Stimulated activated CD8-positive, alpha-beta memory T cell treated with anti-CD3 and anti-CD28 coated beads, Interleukin-2, amount 100 ng/mL, for 48 hours (primary cell): Measurements from ENCODE around the gene AFAP1L2.

Source experiments
- DNase-seq, 2 donors: peaks; one replicate each; pipeline ENCODE4 v3.0.0-alpha.2; 2020; ENCODE audit warnings: low read depth in 2 of 2

The AFAP1L2 gene

DNA sequence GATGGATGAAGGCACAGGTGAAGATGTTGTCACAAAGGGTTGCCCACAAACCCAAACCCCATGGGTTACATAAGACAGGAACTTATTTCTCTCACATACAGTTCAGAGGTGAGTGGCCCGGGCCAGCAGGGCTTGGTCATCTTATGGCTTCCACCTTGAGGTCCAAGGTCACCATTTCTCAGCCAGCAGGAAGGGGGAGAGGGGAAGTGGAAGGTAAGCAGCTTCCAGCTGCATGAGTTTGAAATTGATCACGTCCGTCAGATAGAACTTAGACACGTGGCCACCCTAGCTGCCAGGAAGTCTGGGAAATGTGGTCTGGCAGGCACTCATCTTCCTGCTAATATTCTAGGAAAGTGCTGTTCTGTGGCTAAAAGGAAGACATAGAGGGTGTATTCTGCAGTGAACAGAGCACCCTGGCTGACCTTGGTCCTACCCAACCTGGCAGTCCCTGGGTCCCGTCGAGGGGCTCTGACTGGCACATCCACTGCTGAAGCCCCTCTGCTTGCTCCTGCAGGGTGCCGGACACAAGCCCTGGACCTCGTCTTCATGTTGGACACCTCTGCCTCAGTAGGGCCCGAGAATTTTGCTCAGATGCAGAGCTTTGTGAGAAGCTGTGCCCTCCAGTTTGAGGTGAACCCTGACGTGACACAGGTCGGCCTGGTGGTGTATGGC lies 115.7 kb downstream of the AFAP1L2 start:
- no peak for DNase-seq

DNA sequence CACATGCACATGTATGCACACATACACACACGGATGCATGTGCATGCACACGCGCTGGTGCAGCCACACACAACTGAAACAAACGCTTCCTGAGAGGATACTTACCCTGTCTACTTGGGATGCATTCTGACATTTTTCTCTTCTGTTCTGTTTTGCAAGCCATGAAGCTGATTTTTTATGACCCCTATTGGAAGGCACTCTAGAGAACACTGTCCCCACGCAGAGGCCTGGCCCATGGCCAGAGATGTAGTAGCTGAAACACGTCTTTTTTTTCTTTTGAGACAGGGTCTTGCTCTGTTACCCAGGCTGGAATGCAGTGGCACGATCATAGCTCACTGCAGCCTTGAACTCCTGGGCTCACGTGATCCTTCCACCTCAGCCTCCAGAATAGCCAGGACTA lies 117.4 kb downstream of the AFAP1L2 start:
- no peak for DNase-seq

DNA sequence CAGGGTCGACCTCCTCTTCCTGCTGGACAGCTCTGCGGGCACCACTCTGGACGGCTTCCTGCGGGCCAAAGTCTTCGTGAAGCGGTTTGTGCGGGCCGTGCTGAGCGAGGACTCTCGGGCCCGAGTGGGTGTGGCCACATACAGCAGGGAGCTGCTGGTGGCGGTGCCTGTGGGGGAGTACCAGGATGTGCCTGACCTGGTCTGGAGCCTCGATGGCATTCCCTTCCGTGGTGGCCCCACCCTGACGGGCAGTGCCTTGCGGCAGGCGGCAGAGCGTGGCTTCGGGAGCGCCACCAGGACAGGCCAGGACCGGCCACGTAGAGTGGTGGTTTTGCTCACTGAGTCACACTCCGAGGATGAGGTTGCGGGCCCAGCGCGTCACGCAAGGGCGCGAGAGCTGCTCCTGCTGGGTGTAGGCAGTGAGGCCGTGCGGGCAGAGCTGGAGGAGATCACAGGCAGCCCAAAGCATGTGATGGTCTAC lies 118.3 kb downstream of the AFAP1L2 start:
- DNase-seq = no peak

DNA sequence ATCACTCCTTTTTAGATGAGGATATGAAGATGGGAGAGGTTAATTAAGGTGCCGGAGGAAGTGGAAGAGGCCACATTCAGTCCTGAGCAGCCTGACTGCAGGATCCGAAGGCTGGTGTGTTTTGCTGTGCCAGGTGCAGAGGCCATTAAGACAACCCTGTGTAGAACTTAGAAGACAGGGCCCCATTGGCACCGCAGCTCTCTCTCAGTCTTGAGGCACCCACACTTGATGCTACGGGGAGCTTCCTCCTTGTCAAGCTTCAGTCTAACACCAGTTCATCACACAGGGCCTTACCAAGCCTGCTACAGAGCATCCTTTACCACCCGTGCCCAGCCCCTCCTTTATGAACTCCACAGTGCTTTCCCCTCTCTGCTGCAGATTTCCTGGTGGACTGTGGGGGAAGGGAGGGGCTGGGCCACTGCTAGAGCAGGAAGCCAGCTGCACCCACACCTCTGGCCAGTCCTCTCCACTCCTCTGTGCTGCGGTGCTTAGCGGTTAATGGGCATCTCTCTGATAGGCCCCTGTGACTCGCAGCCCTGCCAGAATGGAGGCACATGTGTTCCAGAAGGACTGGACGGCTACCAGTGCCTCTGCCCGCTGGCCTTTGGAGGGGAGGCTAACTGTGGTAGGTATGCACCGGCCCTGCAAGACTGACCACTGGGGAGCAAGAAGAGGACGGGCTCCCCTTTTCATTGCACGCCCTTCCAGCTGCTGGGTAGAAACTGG lies 119.8 kb downstream of the AFAP1L2 start:
- no peak for DNase-seq

DNA sequence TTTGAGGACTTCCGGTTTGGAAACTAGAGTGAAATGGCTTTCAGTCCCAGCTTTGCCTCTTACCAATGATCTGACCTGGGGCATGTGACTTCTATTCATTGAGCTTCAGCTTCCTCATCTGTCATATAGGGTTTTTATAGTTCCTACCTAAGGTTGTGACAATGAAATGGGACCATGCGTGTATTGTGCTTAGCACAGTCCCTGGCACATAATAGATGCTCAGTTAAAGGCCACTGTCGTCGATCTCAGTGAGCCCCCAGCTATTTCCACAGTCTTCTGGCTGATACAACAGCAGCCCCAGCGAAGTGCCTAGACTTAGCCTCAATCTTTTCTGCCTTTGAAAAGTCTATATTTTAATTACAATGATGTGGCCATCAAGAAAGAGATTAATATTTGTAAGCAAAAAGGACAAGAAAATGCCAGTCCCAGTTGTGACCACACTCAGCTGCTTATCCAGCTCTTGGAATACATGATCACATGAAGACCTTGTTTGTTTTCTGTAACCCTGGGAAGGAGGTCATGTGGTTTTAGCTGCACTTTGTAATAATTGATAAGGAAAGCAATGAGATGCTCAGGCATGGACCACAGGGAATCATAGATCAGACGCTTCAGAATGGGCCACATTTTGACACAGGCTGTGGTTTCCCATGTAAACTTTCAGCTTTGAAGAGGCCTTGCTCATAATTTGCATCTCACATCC lies 120.6 kb downstream of the AFAP1L2 start:
- no peak for DNase-seq

DNA sequence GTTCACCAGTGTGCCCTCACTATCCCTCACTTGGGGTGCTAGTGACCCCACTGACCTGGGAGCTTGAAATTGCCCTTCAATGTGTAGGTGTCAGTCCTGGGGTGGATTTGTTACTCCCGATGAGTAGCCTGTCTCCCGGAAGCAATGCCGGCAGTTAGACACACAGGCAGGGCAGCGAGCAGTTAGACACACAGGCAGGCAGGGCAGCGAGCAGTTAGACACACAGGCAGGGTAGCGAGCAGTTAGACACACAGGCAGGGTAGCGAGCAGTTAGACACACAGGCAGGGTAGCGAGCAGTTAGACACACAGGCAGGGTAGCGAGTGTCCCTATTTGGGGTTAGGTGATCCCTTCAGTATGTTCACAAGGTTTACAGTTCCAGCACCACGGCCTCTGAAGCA lies 121.2 kb downstream of the AFAP1L2 start:
- DNase-seq = no peak

DNA sequence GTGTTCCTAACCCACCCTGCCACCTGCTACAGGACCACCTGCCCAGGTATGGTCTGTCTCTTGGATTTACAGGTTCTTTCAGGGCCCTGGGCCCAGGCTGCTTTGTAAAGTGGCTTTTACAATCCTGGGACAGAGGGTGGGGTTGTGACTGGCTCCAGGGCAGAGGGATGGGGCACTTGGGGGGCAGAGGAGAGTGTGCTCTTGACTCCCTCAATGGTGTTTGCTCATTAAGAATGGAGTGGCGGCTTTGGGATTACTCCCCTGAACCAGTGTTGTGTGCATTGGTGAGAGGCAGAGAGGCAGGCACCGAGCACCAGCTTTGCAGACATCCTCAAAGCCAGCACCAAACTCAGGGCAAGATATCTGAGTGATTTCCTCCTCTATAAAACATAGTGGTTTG lies 121.8 kb downstream of the AFAP1L2 start:
- DNase-seq = no peak

DNA sequence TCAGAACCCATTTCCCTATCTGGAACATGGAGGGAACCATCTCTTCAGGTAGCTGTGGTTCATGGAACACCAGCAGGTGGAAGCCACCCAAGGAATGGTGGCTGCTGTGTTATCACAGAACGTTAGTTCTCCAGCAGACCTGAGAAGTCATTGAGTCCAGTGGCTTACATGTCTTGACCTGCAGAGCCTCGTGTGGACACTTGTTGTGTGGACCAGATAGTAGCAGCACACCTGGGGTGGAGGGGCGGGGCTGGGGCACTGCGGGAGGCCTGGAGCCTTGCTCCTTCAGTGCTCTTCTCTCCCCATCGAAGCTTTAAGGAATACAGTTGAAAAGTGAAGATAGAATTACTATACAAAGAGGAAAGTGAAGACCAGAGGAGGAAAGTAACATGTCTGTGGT lies 122.8 kb downstream of the AFAP1L2 start:
- DNase-seq = no peak

DNA sequence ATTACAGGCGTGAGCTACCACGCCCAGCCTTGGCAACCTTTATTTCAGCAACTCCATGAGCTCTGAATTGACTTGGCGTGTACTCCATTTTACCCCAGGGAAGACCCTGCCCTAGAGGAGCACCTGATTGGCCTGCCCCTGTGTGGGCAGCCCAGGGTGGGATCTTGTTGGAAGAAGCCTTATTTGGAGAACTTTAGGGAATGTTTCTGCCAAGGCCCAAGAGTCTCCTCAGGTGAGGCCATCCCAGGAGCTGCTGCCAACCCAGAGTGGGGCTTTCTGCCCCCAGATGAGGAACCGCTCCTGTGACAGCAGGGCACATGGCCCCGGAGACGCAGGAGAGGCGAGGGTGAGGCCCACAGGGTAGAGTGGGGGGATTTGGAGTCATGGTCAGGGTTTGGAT lies 123.3 kb downstream of the AFAP1L2 start:
- no peak for DNase-seq

DNA sequence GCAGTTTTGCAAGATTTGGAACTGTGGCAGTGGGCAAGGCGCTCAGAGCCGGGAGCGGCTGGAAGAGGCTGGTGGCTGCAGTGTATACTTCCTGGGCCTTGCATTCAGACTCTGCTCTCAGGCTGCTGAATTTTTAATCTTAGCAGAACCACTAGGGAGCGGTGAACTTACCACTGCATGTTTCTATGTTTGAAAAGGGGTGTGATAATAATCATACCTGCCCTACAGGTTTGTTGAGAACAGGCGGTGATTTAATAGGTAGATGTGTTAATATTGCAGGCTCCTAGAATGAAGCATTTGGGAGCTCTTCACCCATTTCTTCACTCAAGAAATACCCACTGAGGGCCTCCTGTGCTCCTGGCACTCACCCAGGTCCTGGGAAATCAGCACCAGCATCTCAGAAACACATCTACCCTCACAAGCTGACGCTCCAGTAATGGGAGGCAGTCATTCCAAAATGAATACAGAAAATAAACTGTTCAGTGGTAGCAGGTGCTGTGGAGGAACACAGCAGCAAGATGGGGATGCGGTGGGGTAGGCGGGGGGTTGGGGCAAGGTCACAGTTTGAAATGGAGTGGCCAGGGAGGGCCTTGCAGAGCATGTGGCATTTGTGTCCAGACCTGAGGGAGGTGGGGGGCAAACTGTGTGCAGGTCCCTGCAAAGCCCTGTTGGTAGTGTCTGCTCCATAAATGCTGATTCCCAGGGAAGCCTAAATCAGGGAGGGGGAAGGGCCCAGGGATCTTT lies 124.2 kb downstream of the AFAP1L2 start:
- no peak for DNase-seq

DNA sequence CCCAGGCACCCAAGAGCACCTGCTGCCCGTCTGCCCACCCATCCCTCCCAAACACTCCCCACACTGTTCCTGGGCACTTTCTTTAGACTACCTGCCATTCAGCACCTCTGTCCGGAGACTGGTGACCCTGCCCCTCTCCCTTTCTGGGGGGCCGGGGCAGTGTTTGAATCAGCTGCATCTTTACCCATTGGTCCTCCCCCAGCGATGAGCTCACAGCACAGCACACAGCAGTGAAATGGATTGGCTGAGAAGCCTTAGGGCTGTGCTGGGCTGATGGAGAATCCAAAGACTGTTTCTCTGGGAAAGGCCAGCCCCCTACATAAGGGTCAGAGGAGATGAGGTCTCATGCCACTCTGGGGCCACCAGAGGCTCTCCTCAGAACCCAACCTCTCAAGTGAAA lies 125.0 kb downstream of the AFAP1L2 start:
- no peak for DNase-seq

DNA sequence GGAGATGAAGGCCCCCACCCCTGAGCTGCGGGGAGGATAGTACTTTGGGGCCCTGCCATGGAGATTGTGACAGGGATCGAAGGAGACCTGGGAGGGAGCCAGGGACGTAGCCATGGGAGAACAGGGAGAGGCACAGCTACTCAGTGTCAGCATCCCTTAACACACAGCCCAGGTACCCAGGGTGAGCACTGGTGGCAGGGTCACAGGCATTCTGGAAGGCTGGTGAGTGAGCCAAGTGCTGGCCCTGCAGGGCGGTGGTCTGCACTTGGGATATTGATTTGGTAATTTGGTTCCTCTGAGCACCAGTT lies 125.5 kb downstream of the AFAP1L2 start:
- DNase-seq = no peak

DNA sequence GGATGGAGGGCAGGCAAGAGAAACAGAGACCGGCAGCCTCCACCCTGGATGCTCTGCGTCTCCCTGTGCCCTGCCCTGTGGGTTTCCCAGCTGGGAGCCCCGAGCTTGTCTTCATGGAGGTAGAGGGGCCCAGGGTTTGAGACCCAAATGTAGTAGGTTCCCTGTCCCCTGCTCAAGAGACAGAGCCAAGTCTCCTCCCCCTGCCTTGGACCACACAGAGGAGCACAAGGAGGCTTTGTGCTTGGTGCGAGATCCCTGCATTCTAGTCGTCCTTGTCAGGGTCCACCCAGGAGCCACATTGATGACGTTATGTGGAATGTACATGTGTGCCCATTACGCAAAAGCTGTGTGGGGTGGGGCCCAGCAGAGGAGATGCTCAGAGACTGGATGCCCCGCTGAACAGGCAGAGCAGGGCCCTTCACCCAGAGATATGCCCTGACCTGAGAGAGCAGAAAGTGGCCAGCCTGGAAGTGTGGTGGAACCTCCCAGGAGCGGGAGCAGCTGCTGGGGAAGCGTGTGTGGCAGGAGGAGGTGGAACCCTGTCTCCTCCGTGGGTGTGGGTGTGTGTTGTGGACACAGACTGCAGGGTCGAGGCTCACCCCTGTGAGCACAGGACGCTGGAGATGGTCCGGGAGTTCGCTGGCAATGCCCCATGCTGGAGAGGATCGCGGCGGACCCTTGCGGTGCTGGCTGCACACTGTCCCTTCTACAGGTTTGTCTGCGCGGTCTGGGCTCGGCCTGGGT lies 126.0 kb downstream of the AFAP1L2 start:
- DNase-seq = no peak

DNA sequence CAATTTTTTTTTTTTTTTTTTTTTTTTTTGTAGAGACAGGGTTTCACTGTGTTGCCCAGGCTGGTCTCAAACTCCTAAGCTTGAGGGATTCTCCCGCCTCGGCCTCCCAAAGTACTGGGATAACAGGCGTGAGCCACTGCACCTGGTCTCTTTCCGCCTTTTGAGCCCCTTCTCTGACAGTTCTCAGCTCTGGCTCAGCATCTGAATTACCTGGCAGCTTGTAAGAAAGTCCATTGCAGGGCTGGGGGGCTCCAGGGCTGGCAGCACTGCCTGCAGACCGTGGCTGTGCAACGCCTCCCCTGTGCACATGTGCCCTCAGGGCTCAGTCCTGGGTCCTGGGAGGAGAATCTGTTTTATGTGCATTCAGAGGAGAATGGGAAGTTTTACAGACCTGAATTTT lies 127.6 kb downstream of the AFAP1L2 start:
- DNase-seq = no peak

DNA sequence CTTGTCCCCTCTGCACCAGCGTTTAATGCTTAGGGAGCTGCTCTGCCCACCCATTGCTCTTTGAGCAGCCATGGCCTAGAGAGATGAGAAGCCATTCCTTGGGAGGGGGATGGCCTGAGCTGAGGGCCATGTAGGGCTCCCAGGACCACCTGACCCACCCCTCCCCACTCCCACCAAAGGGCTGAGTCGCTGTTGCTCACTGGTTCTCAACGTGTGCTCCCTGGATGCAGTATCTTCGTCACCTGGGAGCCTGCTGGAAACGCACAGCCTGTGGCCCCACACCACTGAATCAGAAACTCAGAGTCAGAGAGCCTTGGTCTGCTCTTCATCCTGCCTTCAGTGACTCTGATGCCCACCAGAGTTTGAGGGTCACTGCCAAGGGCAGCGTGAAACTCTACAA lies 128.2 kb downstream of the AFAP1L2 start:
- DNase-seq = no peak

DNA sequence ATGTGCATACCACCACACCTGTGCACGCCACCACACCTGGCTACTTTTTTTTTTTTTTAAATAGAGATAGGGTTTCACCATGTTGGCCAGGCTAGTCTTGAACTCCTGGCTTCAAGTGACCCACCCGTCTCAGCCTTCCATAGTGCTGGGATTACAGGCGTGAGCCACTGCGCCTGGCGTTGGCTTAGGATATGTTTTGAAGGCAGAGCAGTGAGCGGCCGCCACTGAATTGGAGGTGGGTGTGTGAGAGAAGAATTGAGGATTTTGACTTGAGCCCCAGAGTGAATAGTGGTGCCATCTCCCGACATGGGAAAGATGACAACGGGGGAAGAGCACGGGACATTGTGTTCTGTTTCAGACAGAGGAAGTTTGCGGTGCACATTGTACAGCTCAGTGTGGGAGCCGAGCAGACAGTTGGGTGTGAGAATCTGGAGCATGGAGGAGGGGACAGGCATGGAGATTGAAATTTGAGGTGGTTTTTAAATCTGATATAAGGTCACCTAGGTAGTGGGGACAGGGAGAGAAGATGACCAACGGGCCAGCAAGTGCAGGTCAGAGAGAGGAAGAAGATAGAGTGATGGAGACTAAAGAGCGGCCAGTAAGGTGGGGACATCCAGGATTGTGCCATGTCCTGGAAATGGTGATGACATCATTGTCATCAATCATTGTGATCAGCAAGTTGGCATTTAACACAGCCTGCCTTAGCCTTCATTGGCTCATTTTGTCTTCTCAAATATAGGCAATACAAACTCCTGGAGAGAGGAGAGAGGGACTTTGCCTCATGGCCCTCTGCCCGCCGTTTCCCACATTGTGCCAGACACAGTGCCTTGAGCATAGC lies 129.5 kb downstream of the AFAP1L2 start:
- DNase-seq = no peak

DNA sequence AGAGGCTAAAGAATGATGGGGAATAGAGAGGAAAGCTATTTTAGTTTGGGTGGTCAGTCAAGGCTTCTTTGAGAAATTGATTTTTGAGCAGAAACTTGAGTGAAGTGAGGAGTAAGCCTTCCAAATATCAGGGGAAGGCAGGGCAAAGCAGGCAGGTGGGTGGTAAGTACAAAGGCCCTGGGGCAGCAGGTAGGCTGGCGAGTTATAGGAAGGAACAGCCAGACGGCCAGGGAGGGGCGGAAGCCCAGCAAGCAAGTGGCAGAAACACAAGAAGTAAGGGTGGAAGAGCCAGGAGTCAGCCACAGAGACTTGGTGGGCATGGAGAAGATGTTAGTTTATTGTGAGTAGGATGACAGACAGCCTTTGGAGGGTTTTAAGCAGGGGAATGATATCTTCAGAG lies 130.4 kb downstream of the AFAP1L2 start:
- no peak for DNase-seq

DNA sequence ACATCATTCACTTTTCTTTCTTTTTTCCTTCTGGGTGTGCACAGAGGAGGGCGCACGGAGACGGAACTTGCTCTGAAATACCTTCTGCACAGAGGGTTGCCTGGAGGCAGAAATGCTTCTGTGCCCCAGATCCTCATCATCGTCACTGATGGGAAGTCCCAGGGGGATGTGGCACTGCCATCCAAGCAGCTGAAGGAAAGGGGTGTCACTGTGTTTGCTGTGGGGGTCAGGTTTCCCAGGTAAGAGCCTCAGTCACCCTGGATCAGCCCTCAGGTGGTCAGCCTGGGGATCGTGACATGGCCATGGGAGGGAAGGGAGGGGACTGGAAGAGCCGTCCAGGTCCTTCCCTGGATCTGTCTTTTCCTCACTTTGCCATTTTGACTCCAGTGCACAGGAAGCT lies 131.6 kb downstream of the AFAP1L2 start:
- DNase-seq = no peak

DNA sequence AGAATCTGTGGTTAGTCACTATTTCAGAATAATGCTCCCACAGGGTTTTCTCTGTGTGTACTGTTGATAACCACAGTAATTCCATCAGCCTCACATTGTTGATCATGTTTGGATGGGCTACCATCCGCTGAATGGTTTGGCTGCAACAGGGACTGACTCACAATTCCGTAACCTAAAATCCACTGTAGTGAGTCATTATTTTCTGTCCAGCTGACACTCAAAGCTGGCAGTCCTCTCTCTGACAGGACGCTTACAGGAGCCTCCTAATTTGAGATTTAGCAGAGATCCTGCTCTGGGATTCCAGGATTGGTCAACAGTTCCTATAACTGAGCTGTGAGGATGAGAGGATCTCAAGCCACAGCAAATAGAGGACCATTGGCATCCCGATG lies 132.5 kb downstream of the AFAP1L2 start:
- DNase-seq = no peak

DNA sequence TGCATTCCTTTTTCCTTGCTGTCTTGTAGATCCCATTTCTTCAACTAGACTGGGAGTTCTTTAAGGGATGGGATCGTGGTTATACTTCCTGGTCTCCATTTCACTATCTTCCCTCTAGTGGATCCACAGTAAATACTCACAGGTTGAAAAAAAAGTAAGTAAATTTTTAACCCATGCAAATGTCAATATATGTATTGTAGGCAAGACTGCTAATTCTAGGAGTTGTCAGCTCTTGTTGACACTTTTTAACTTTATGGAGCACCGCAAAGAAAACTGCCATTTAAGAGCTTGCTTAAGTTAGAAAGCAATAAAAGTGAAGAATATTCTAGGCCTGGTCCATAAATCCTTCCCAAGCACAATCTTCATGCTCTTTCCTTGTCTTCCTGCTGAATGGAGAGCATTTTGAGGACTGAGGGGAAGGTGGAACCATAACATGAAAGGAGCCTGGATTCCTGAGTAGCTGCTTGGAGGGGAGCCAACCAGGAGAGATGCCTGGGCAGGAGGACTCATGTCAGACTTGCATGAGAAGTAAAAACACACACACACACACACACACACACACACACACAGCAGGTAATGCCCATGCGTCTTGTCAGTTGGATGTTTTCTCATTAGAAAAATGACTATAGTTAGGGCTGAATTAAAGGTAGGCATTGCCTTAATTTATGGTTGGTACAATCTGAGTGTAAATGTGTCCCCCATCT lies 133.1 kb downstream of the AFAP1L2 start:
- DNase-seq = no peak
